ENCODE measurements around the gene PARD3B.

PARD3B gene

DNA sequence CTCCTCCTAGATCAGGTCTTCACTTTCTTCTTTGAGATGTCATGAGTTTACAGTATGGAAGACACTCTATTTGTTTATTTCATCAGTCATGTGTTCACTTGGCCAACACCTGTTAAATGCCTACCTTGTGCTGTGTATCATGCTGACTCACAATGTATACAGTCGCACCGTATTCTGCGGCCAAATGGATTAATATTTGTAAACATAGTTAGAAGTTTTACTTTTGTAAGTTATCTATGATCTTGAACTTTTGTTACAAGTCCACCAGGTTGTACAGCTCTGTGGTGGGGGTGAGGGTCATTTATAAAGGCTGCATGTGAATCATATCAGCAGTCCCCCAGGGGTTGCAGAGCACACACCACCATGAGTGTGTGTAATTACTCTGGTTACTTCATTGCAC is 728.4 kb downstream of the PARD3B start:
- DNase-seq (ENCODE audit: low read depth), result no peak

DNA sequence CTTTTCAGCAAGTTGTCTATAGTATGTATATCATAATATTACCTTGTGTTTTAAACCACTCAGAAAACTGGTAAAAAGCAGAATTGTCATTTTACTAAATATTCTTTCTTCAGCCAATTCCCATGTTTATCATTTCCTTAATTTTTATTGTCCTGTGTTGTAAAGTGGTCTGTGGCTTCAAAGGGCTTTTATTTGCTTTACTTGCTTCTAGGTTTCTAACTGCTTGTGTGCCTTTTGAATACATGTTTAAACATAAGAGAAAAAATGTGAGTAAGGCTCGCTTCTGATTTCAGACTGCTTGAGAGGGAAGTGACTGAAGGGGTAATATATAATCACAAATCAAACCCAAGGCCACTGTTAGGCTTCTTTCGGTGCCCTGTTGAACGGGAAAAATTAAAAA is 729.5 kb downstream of the PARD3B start:
- no peak for DNase-seq (ENCODE audit: low read depth)

DNA sequence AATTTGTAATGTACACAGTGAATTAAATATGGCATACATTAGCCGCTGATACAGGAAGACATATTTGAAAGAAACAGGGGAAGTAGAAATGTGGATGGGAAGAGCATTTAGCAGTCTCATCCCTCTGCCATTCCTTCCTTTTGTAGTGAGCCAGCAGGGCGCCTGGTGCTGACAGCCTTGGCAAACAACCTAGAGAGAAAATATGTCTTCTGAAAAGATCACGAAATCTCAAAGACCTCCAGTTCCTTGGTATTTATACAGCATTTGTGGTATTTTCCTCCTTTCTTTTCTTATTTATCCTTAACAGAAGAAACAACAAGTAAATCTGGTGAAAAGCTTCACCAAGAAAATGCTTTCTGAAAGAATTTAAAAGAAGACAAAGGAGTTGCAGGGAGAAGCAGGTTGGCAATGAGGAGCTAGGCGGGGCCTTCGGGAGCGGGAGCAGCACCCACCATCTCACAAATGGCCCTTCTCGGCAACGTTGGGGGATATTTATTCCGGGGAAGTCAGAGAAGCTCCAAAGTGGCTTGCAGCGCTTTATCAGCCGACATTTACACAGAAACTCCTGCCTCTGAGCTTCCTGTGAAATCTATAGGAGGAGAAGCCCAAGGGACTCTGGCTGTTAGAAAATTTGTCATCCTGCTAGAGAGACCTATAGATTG is 731.0 kb downstream of the PARD3B start:
- DNase-seq (ENCODE audit: low read depth), result no peak

DNA sequence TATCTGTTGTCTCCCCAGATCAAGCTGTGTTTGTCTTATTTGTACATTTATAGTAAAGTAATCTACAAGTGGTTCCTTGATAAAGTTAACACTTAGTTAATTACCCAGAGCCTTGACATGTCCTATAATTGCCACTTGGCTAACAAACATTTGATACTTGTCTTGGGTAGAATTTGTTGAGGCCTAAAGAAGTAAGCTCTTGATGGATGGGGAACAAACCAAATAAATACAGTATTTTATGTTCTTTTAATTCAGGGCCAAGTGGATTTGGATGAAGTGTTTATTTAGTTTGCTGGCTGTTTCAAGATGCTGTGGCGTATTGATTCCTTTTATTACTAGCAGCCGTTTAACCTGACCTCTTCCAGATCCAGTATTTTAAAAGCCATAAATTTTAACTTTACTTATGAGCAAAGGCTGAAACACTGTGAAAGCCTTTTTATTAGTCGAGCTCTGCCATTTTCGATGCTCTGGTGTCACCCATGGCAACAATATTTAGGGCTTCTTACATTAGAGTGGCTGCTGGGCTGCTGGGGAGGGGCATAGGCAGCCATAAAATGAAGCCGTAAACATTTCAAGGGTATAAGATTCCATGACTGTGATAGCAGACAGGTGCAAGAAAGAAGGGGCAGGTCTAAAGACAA is 735.4 kb downstream of the PARD3B start:
- no peak for DNase-seq (ENCODE audit: low read depth)

DNA sequence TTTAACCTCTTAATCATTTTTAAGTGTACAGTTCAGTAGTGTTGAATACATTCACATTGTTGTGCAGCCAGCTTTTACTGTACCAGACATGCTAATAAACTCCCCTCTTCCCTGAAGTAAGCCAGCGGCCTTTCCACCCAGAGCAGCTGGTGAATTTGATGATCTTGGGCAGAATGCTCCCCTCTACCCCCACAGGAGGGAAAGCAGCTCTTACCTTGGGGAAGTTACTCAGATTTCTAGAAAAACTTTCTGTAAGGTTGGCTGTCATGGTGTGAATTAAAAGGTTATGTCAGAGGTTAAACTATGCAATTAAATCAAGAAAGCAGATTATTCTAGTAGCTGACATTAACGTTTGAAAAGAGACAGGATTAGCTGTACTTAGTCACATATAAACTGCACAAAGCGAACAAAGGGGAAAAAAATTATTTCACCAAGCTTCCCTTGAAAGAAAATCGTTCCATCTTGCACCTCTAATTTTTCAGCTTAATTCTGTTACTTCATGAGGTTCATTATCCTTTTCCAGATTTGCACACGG is 738.5 kb downstream of the PARD3B start:
- DNase-seq (ENCODE audit: low read depth), result no peak

DNA sequence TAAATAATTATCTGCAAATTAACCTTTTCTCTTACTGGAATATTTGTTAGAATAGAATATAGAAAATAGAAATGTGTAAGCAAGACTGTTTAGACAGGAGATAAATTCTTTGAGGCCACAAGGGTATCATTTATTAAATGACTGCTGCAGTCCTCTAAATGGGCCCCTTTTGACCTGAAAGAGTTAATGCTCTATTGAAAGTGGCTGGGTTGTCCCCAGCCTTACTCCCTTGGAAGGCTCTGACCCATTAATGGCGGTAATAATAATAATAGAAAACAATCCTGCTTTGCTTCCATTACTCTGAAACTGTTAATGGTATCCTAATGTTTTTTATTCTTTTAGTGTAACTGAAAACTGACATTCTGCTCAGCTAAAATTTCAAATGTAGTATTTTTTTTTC is 739.1 kb downstream of the PARD3B start:
- no peak for DNase-seq (ENCODE audit: low read depth)

DNA sequence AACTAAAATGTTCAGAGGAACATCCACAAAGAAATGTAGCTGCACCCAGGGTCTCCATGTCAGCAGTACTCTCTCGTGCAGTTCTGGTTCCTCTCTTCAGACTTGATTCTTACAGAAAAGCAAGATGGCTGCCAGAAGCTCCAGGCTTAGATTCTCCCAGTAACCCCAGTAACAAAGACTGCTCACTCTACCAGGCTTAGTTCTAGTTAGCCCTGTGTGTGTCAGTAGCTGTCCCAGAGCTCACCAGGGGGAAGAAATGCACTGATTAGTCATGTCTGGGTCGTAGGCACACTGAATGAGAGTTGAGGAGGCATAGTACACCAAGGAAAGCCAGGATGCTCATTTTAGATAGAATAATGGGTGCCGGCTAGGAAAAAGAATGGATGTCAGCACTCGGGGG is 742.0 kb downstream of the PARD3B start:
- DNase-seq (ENCODE audit: low read depth), result no peak

DNA sequence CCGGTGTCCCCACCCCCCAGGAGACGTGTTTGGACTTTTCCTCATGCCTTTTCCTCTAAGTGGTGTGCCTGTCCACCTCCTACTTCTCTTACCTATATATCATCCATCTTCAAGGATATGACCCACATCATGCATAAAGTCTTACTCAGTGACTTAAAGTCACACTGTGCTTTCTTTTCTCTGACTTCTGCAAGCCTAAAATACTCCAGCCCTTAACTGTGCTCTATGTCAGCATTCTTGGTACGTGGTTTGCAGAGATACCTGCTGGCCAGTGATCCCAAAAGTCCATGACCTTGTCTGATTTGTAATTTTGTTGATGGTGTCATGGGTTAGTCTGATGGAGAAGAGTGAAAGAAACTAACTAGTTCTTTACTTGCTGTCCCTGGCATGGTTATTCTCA is 743.4 kb downstream of the PARD3B start:
- DNase-seq (ENCODE audit: low read depth), result no peak

DNA sequence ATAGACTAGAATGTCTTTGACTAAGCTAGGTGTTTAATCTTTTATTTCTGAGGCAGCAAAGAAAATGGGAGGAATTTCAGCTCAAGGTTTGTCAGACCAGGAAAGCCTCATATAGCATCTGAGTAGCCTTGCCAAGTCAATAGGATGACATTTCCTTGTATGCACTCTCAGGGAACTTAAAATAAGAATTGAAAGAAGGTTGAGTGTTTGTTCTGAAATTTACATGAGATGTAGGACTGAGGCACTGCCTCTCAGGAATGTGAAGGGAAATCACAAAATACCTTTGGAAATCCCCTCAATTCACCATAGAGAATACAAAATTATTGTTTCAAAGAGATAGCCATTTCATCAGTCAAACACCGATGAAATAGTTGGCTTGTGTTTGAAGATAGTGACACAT is 745.0 kb downstream of the PARD3B start:
- DNase-seq (ENCODE audit: low read depth), result no peak

DNA sequence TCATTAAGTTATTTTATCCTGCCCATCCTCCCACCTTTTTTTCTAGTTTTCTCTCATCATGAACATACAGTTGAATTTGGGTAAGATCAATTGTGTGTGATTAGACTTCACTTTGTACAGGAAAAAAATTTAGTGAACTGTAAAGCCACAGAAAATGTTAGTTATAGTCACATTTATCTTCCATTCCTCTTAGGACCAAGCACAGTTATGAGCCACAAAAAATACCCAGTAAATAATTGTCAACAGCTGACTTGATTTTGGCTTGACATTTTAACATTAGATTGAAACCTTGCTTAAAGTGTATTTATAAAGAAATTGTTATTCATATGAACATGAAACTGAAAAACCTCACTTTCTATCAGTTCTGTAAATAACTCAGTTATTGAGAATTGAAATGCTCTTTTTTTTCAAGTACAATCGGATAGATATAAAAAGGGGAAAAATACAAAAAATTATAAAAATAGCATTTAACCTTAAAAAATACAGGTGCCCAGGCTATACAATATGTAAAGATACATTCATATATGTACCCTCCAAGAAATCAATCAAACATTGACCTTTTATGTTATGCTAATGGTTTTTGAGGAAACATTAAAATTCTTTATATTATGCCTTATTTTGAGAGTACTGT is 747.5 kb downstream of the PARD3B start:
- DNase-seq (ENCODE audit: low read depth), result no peak

DNA sequence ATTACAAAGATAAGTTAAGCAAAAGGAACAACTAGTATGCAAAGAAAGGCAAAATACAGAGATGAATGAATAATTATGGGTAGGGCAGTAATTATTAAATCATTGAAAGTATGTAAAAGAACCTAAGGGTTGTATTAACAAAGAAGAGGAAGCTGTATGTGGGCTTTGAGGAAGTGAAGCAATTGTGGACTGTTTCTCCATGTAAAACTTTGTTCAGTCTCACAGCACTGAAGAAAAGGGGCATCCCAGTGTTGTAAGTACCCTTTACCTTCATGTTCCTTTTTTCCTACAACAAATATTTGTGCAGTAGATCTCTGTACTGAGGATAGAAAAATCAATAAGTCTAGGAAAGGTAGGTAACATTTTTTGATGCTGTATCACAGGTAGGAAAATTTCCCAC is 748.3 kb downstream of the PARD3B start:
- no peak for DNase-seq (ENCODE audit: low read depth)

DNA sequence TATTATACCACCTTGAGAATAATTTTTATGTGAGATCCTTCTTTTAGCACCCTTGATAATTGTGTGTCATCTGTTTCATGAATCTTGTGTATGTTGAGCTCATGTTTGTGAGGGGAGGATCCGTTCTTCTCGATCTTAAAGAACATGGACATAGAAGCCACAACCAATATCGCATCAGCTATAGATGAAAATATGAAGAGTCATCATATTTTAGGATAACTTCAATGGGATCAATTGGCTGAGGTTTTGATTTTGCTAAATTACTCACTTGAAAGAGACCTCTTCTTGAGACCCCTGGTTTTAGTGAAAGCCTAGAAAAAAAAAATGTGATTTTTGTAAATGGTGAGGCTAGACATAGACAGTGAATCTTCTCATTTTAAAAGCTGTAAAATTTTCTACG is 751.7 kb downstream of the PARD3B start:
- DNase-seq (ENCODE audit: low read depth), result no peak

DNA sequence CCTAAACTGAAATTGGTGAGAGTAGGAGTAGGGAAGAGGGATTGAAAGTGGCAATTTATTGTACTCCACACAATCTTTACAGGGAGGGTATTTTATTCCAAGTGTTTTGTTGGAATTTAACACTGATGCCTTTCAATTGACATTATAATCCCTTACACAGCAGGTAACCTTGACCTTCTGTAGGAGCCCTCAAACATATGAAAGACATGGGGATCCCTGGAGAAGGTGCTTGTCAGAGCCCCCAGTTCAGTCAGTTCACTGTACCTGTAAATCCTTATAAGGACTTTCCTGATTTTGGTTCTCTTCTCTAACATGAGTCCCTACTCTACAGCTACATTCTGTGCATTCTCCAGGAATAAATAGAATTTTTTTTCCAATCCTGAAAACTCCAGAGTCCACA is 752.1 kb downstream of the PARD3B start:
- no peak for DNase-seq (ENCODE audit: low read depth)

DNA sequence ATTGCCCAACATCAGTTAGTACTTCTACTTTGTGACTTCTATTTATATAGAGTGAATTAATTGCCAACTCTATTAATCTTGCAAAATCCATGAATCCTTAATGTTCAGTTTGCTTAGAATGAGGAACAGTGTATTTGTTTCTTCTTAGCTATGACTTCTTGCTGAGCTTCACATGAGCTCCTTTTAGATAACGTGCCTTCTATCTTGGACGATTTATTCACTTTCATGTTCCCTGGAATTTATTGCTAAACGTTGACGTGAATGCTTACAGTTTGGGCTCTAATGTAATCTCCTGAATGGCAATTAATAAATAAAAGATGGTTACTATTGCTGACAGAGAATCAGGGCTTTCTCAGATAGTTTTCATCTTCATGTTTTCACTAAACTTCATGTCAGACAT is 752.6 kb downstream of the PARD3B start:
- no peak for DNase-seq (ENCODE audit: low read depth)

DNA sequence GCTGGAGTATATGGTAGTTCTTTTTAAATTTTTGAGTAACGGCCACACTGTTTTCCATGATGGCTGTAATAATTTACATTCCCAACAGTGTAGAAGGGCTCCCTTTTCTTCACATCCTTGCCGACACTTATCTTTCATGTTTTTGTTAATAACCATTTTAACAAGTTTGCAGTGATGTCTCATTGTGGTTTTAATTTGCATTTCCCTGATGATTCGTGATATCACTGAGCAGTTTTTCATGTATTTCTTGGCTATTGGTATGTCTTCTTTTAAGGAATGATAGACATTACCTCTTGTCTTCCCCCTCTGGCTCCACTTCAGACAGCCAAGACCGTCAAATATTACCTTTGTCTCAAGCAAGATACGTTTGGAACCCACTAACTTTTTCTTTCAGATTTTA is 765.9 kb downstream of the PARD3B start:
- no peak for DNase-seq (ENCODE audit: low read depth)

DNA sequence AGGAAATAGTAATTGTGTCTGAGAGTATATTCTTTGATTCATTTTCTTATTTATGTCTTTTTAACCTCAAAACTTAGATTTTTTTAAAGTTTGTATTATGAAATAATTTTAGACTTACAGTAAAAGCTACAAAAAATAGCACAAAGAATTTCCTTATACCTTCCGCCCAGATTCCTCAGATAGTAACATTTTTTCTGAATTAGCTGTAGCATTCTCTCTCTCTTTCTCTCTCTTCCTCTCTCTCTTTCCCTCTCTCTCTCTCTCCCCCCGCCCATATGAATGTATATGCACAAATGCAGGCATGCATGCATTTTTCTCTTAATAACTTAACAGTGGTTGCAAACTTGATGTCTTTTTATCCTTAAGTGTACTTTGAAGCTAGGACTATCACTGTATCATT is 776.0 kb downstream of the PARD3B start:
- no peak for DNase-seq (ENCODE audit: low read depth)

DNA sequence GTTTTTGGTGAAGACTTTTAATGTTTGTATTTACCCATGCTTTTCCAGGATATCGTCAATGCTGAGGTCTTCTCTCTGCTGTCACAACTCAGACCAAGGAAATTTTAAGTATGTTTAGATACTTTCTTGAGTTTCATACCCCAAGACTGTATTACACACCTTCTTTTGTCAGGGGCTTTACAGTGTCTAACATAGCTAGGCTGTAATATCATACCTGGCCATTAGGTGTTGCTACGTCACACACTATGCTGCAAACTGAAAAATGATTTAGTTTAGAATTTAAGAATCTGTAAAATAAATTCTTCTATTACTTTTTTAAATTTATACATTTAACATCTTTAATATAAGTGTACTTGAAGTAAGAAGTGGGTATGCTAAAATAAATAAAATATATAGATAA is 778.7 kb downstream of the PARD3B start:
- DNase-seq (ENCODE audit: low read depth), result no peak

DNA sequence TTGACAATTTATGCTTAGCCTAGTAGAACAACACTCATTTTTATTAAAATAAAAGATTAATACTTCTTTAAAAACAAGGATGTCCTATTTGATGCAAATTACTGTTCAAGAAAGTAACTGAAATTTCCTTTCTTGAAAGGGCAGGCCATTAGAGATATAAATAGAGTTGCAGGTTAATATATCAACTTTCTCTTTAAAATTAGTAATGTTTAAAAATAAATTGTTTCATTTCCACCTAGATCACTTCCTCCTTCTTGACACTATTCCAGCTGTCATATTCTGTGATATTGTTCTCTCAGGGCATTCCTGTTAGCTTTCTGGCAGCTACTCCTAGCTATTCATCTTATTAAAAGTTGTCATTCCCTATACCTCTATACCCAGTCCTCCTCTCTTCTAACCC is 779.1 kb downstream of the PARD3B start:
- no peak for DNase-seq (ENCODE audit: low read depth)

DNA sequence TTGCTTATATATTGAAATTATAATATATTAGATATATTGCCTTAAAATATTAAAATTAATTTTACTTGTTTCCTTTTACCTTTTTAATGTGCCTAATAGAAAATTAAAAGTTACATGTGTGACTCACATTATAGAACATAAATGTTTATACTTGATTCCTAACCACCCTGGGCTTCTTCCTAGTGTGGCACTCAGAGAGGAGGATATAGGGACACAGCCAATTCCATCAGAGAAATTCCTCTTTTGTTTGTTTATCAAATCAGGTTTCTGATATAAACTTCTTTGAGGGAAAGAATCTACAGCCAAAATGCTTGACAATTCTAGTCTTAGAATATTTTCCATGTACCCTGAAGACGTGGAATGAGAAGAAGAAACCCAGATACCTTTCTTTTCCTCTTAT is 788.1 kb downstream of the PARD3B start:
- DNase-seq (ENCODE audit: low read depth), result no peak

DNA sequence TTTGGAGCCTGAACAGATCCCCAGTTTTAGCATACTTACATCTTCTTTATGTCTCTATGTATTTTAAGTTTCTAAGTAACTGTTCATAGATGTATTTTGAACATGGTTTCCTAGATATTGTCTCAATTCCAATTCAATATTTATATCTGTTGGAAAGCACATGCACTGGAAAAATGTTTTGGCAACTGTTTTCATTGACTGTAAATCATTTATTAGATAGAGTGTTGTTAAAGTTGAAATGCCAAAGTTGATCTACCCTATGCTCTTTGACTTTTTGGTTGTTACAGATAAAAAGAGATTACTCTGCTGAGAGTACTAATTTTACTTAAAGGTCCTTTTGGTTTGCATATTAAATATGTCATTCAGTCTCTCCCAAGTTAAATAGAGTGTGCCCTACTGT is 792.0 kb downstream of the PARD3B start:
- no peak for DNase-seq (ENCODE audit: low read depth)

DNA sequence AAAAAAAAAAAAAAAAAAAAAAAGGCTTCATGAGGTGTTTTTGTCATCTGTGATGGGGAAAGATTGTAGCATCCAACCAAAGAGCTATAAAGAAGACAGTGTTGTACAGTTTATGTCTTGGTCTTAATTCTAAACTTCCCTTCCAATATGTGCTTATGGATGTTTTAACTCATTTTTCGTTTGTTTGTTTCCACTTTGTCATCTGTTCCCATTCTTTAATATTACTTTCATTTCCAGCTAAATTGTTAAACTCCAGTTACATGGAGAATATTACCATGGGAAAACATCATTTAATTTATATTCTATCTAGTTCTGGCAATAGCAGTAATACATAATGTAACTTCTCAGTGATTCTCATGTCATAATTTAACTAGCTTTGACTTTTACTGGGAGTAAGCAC is 792.9 kb downstream of the PARD3B start:
- DNase-seq (ENCODE audit: low read depth), result no peak

DNA sequence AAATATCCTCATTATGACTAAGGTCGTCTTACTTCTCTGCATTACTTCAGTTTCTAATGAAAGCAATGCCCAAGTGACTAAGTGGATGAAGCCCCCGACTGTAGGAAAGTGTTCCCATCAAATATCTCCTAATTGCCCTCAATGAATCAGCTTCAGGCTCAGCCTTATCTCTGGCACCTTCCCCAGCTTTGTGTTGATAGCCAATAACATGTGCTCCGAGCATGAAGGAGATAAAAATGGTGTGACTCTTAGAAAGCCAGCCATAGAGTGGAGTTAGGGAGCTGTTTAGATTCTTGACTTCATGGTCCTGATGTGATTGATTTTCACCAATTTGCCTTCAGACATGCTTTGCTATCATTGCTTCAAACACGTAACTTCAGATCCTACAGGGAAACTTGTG is 797.8 kb downstream of the PARD3B start:
- DNase-seq (ENCODE audit: low read depth), result no peak

DNA sequence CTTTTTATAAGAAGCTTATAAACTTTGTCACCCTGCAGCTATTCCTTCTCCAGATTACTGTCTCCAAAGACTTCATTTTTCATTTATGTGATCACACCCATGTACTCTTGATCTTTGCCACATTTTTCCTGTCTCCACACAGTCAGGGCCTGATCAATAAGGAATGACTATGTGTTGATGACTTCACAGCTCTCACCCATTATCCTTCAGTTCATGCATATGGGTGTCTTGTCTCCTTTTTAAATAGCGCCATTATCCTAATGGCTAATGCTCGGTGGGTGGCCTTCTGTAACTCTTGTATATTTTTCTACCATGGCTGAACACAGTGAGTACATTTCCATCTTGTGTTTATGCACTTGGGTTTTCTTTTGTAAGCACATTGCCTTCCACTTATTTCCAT is 801.4 kb downstream of the PARD3B start:
- DNase-seq (ENCODE audit: low read depth), result no peak

DNA sequence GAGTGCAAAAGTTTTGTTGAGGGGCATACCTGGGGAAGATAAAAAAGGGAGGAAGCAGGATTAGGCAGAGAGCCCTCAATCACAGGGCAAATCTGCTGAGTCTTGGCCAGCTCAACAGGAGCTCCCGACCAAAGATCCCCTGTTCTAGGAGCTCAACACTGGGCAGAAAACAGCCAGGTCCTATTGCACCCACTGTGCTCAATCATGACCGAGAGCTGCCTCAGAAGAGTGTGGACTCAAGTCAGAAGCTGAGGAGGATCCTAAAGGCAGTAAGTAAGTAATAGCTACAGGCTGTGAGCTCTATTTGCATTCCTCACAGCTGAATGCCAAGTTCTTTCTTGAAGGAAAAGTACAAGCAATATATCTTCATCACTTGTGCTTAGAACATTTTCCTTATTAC is 802.6 kb downstream of the PARD3B start:
- no peak for DNase-seq (ENCODE audit: low read depth)

Measured in activated T-cell treated with anti-CD3 and anti-CD28 coated beads for 1 hour (primary cell).